ENCODE measurements around the gene LCE7A. TPM values are rescaled to one million over a fixed set of nuclear protein-coding genes. Genes with fewer than 3 reads are reported as not detected.

The LCE7A gene
- total and polyA plus RNA-seq, 2 of the 4 experiments (the other 2 are of a cell fraction): not detected

DNA sequence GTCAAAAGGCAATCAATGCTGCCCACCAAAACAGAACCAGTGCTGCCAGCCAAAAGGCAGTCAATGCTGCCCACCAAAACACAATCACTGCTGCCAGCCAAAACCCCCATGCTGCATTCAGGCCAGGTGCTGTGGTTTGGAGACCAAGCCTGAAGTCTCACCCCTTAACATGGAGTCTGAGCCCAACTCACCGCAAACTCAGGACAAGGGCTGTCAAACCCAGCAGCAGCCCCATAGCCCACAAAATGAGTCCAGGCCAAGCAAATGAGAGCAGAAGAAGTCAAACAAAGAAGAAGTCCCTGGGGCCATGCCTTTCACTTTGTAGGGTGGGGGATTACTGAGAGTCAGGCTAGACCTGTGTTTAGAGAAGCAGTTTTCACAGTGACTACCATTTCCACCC lies 24.7 kb downstream of the LCE7A start:
- Histone ChIP-seq H3K14ac (replicated peaks; ENCODE audit: low read depth, low read length) (no peak overlapping the region), H3K79me1 (ENCODE audit: low read depth in 1 of 2, low read length in 2 of 2) (no peaks in the 10 kb centered on the region), H3K4me3 (ENCODE audit: insufficient read depth, low read depth, low read length) (no peak overlapping the region), H3K9me3 (ENCODE audit: control insufficient read depth, insufficient read depth, low read length) (no peaks in the 10 kb centered on the region), H3K9ac (ENCODE audit: low read depth, low read length) (no peak overlapping the region), H3K56ac (ENCODE audit: extremely low read depth, insufficient read depth, low read length) (no peak overlapping the region), H3K9me1 (ENCODE audit: insufficient read depth, low read length) (no peaks in the 10 kb centered on the region), H3K4me1 (ENCODE audit: control insufficient read depth, insufficient read depth, low read length) (no peaks in the 10 kb centered on the region), H2BK20ac (ENCODE audit: low read depth, low read length) (no peak overlapping the region), H2AK5ac (ENCODE audit: low read depth, low read length) (no peak overlapping the region), H2BK15ac (ENCODE audit: low read depth, low read length) (no peak overlapping the region), H4K8ac (ENCODE audit: low read depth in 2 of 2, low read length in 2 of 2) (no peak overlapping the region), H3K4ac (ENCODE audit: low read depth, low read length) (no peak overlapping the region), H3K36me3 (ENCODE audit: control insufficient read depth, insufficient read depth, low read length) (no peaks in the 10 kb centered on the region), H4K5ac (ENCODE audit: low read depth, low read length) (no peak overlapping the region), H3K18ac (ENCODE audit: low read depth, low read length) (no peak overlapping the region), H3K23ac (ENCODE audit: low read depth, low read length) (no peak overlapping the region), H3K27me3 (ENCODE audit: control insufficient read depth, insufficient read depth, low read length) (no peaks in the 10 kb centered on the region), H2AFZ (replicated peaks; ENCODE audit: low read length, poor library complexity) (no peak overlapping the region), H3K4me2 (ENCODE audit: low read depth, low read length) (no peak overlapping the region), H4K20me1 (ENCODE audit: insufficient read depth, low read length) (no peaks in the 10 kb centered on the region), H2AK9ac (replicated peaks; ENCODE audit: low read depth, low read length, poor library complexity) (no peak overlapping the region), H2BK120ac (ENCODE audit: low read depth, low read length) (no peak overlapping the region), H2BK5ac (ENCODE audit: low read depth, low read length, poor library complexity, severe bottlenecking) (no peak overlapping the region), H3K27ac (ENCODE audit: insufficient read depth, low read length) (no peak overlapping the region), H4K91ac (ENCODE audit: insufficient read depth, low read depth, low read length) (no peak overlapping the region)
- no TSS peak for BruUV-seq (replicated peaks)
- TF ChIP-seq MAFK (IDR thresholded peaks at IDR 0.05; ENCODE audit: low read depth, low read length) (no peak), POLR2A (IDR thresholded peaks at IDR 0.05; ENCODE audit: low read depth, low read length) (no peak), BHLHE40 (IDR thresholded peaks at IDR 0.05; ENCODE audit: low read depth, low read length) (no peak), CTCF (conservative IDR thresholded peaks at IDR 0.05; ENCODE audit: low read depth, low read length) (no peak), NFE2L2 (IDR thresholded peaks at IDR 0.05; ENCODE audit: low read depth, low read length) (no peak)
- WGBS, 2 experiments (ENCODE audit: extremely low coverage in 2 of 2, insufficient read length in 1 of 2): no CpG with 5 or more reads among the region's 1 CpG
- dilution Hi-C loops (cut with HindIII; ENCODE audit: low sequenced_read_pairs, unreplicated experiment): no loop called here
- ChIA-PET CTCF (no interaction called here), POLR2A (ENCODE audit: unreplicated experiment) (no interaction called here)
- no peak for DNase-seq
- ATAC-seq (ENCODE audit: low read depth): no peak
- in situ Hi-C loops (cut with MboI; ENCODE audit: low sequenced_read_pairs): no loop called here
- intact Hi-C loops (cut with micrococcal nuclease): no loop called here
